Measurements from ENCODE around the gene C10orf67. TPM values are rescaled to one million over a fixed set of nuclear protein-coding genes. Genes with fewer than 3 reads are reported as not detected.
"Not testable (repeated sequence)": the region's sequence is repeated elsewhere in the genome, so short reads cannot be mapped to it uniquely, and the experiment has no call there.

C10orf67 gene
- total RNA-seq, 1 donor from 2014 or later: not detected

GRCh38 chr10:23280419-23281043 lies 64.1 kb downstream of the C10orf67 start:
- DNase-seq (ENCODE audit: low read depth in 2 of 2): no peak

GRCh38 chr10:23275355-23275754 lies 69.2 kb downstream of the C10orf67 start:
- DNase-seq (ENCODE audit: low read depth in 2 of 2): no peak

DNA sequence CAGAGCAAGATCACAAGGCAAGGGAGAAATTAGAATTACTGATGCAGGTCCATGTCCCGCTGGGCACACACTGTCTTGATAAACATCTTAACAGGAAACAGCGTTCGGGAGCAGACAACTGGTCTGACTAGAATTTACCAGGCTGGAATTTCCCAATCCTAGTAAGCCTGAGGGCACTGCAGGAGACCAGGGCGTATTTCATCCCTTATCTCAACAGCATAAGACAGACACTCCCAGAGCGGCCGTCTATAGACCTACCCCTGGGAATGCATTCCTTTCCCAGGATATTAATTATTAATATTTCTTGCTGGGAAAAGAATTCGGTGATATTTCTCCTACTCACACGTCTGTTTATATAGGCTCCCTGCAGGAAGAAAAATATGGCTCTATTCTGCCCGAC lies 70.4 kb downstream of the C10orf67 start:
- DNase-seq (ENCODE audit: low read depth in 2 of 2): not testable (repeated sequence)

GRCh38 chr10:23270531-23270930 lies 74.1 kb downstream of the C10orf67 start:
- no peak for DNase-seq (ENCODE audit: low read depth in 2 of 2)

GRCh38 chr10:23263441-23264164 lies 81.0 kb downstream of the C10orf67 start:
- DNase-seq (ENCODE audit: low read depth in 2 of 2): no peak

DNA sequence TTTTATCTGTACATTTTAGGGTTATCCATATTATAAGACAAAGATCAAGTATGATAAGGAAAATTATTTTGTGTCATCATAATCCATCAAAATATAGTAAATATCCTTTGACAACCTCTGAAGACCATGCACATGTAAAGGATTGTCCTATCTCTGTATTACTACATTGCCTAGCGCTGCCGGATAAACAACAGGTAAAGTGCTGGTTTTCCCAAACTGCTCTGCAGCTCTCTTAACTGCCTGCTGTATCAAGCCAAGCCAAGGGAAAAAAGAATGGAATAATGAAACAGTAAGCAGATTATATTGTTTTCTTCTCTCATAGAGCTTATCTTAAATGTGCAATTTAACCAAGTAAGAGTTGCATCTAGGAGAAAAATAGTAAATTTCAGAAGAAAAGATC lies 81.7 kb downstream of the C10orf67 start:
- DNase-seq (ENCODE audit: low read depth in 2 of 2): no peak

DNA sequence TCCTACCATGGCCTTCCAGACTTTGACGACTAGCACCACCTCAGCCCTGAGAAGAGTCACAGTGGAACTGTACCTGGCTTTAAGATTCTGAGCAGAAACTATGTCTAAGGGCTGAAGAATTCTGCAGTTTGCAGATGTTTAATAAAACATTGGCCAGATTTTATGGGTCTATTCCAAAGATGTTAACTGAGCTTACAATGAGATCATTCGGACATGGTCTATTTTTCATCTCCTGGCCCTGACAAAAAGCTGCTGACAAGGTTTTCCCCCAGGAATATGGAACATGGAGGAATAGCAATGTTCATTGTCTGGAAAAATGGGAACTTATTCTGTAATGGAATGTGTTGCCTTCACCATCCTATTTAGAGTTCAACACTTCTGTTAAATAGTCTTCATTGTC lies 86.1 kb downstream of the C10orf67 start:
- no peak for DNase-seq (ENCODE audit: low read depth in 2 of 2)

- no peak for DNase-seq (ENCODE audit: low read depth in 2 of 2)
These were observed 90.8 kb downstream of the C10orf67 start for GRCh38 chr10:23253780-23254179.

- DNase-seq (ENCODE audit: low read depth in 2 of 2): not testable (repeated sequence)
These were observed 91.7 kb downstream of the C10orf67 start for GRCh38 chr10:23252859-23253258.

GRCh38 chr10:23241779-23242178 lies 102.8 kb downstream of the C10orf67 start:
- DNase-seq (ENCODE audit: low read depth in 2 of 2): not testable (repeated sequence)

DNA sequence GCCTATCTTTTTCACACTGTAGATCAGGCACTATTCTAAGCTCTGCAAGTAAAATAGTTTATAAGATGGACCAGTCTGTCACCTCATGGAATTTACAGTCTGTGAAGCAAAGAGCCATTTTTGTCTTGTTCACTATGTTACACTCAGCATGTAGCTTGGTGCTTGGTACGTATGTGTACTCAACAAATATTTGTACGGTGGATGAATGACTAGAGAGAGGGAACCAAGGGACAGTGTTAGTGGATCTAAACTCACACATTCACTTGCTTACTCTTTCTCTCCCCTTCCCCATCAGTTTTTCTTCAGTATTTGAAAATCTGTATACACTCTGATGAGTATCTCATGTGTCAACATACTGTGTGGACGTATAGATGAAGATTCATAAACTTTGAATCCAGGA lies 106.6 kb downstream of the C10orf67 start:
- DNase-seq (ENCODE audit: low read depth in 2 of 2): no peak

DNA sequence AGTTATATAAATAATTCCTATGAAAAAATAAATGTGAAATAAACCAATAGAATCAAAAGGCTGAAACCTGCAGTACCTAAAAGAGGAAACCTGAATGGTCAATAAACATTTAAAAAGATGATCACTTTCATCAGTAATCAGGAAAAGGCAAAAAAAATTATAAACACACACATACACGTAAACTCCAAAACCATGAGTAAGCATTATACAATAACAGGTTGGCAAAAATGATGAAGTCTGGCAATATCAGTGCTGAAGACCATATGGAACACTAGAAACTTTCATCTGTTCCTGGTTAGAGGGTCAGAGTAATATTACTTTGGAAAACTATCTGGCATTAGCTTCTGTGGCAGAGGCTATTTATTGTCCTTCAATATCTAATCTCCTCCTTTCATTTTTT lies 114.0 kb downstream of the C10orf67 start:
- no peak for DNase-seq (ENCODE audit: low read depth in 2 of 2)

DNA sequence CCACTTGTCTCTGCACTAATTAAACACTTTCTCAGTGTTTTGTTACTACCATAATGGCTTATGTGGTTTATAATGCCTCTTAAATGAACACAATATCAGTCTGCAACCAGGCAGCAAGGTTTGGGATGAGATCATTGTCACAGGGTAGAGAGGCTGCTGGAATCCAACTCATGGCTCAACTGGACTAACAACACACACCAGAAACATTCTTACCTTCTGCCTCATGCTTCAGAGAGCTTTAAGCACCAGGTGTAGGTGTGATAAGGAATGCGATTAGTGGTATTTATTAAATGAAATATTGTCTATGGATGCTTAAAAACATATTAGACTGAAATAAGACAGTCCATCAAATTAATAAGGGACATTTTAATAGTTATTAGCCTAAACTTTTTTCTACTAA lies 127.1 kb downstream of the C10orf67 start:
- no peak for DNase-seq (ENCODE audit: low read depth in 2 of 2)

GRCh38 chr10:23205972-23206642 lies 138.5 kb downstream of the C10orf67 start:
- no peak for DNase-seq (ENCODE audit: low read depth in 2 of 2)

GRCh38 chr10:23204773-23205172 lies 139.8 kb downstream of the C10orf67 start:
- no peak for DNase-seq (ENCODE audit: low read depth in 2 of 2)

DNA sequence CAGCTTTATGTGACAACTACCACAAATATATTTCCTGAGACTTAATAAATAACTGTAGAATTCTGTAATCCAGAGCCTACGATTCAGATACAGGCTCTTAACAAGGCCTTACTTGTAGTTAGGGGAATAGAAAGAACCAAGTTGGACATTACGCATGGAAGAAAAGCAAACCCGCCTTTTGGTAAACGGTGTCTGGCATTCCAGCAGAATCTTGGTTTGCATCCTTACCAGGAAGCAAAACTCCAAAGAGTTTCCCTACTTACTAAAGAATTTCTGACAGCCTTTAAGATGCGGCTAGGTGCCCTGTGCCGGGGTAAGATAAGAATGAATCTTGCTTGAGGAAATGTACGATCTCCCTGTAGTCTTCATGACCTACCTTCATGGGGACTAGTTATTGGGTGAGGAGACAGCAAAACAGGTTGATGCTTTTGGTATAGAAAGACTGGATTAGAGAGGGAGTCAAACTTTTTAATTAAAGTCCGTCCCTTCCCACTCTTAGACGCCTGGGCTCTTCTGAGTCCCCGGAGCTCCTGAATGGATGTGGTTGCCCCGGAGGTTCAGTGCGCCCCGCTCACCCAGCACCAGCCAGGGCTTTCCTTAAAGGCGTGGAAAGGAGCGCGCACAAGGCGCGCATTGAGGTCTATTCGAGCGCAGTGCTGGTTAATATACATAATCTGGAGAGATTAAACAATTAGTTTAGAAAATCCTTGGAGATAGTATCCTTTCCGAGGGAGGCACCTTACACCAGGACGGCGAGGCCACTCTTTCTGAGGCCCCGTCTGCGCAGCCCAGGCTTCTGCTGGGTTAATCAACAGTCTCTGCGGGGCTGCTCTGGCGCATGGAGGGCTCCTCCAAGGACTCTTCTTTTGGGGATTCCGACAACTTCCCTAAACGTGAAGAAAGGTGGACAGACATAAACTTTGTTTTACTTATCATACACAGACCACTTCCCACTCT lies 140.9 kb downstream of the C10orf67 start:
- DNase-seq (ENCODE audit: low read depth in 2 of 2): no peak

DNA sequence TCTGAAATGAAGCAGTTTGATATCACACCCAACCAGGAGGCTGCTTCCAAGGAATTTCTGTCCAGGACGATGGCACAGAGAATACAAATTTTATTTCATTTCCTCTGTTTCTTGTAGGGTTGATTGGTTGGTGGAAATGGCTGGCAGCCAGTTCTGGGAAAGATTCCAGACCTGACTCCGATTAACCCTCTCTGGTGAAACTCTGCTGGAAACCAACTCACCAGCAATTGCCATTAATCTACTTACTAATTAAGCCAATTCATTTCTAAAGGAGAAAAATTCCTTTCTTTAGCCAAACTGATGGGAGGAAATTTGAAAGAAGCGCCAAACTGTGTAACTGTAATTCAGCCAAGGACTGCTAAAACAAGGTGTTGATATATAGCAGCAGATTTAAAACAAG lies 141.8 kb downstream of the C10orf67 start:
- DNase-seq (ENCODE audit: low read depth in 2 of 2): no peak

DNA sequence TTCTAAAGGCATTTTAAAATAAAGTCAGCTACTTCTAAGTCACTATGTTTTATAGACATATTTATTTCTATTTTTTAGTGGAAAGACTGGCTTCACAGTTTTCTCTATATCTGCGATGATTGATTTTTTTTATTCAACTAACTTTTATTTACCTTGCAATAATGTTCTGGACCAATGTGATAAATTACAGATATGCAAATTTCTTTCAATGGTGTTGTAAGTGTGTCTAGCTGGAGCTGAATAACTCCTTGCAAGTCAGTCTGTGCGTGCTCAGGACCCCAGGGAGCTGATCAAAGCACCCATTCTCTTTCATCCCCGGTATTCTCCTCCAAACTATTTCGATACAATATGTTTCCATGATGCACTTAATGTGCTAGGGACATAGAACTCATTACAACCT lies 142.8 kb downstream of the C10orf67 start:
- no peak for DNase-seq (ENCODE audit: low read depth in 2 of 2)

GRCh38 chr10:23200997-23201652 lies 143.5 kb downstream of the C10orf67 start:
- DNase-seq (ENCODE audit: low read depth in 2 of 2): no peak

DNA sequence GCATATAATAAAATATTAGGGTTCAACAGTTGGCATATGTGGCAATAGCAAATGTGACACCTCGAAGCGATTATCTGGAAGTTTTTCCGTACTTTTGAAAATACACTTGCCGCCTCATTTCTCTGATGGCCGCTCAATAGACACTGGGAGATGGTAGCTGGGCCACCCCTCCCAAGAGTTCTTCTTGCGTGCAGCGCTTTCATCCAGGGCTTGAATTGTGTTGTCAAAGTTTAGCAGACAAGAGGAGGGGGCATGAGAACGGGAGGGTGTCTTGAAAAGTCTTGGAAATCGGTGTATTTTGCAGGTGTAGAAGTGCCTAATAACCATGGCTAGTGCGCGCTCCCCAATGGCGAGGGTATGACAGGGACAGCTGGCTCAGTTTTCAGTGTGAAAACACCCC lies 144.0 kb downstream of the C10orf67 start:
- DNase-seq (ENCODE audit: low read depth in 2 of 2): no peak

Measured in lung microvascular endothelial cell (primary cell).